SW 1271 (cell line): ENCODE measurements around the gene VRK2.
"Not testable (repeated sequence)": the region's sequence is repeated elsewhere in the genome, so short reads cannot be mapped to it uniquely, and the experiment has no call there.

Experiments
- DNase-seq, 2 experiments: peaks; one replicate each; lab custom pipeline; 2025; lab: John Stamatoyannopoulos, UW

The VRK2 gene

GRCh38 chr2:58163913-58164312 lies 117.3 kb downstream of the VRK2 start:
- DNase-seq, result no peak

GRCh38 chr2:58168130-58168529 lies 121.5 kb downstream of the VRK2 start:
- DNase-seq, result not testable (repeated sequence)

GRCh38 chr2:58169845-58170244 lies 123.2 kb downstream of the VRK2 start:
- not testable (repeated sequence) for DNase-seq

GRCh38 chr2:58170334-58170933 lies 123.8 kb downstream of the VRK2 start:
- DNase-seq, result not testable (repeated sequence)

- not testable (repeated sequence) for DNase-seq
These were observed 125.2 kb downstream of the VRK2 start for GRCh38 chr2:58171831-58172230.

- not testable (repeated sequence) for DNase-seq
These were observed 130.6 kb downstream of the VRK2 start for GRCh38 chr2:58177187-58177586.

- DNase-seq, result not testable (repeated sequence)
These were observed 133.6 kb downstream of the VRK2 start for GRCh38 chr2:58180175-58180574.

- DNase-seq, result no peak
These were observed 134.0 kb downstream of the VRK2 start for GRCh38 chr2:58180635-58181034.

- DNase-seq, result no peak
These were observed 135.9 kb downstream of the VRK2 start for GRCh38 chr2:58182527-58182926.

GRCh38 chr2:58186501-58186900 lies 139.9 kb downstream of the VRK2 start:
- DNase-seq, result no peak

GRCh38 chr2:58187022-58187421 lies 140.4 kb downstream of the VRK2 start:
- not testable (repeated sequence) for DNase-seq

- DNase-seq, result no peak
These were observed 147.9 kb downstream of the VRK2 start for GRCh38 chr2:58194458-58194857.

GRCh38 chr2:58195662-58196061 lies 149.1 kb downstream of the VRK2 start:
- DNase-seq, result no peak

- DNase-seq, result no peak
These were observed 151.3 kb downstream of the VRK2 start for GRCh38 chr2:58197894-58198293.

- no peak for DNase-seq
These were observed 155.8 kb downstream of the VRK2 start for GRCh38 chr2:58202404-58202803.

- no peak for DNase-seq
These were observed 156.4 kb downstream of the VRK2 start for GRCh38 chr2:58203018-58203417.

GRCh38 chr2:58204195-58204959 lies 157.8 kb downstream of the VRK2 start:
- DNase-seq, result no peak

- DNase-seq, result no peak
These were observed 160.2 kb downstream of the VRK2 start for GRCh38 chr2:58206785-58207184.

- DNase-seq, result no peak
These were observed 160.6 kb downstream of the VRK2 start for GRCh38 chr2:58207189-58207588.
